Measurements from ENCODE around the gene DEPP1.

The DEPP1 gene

DNA sequence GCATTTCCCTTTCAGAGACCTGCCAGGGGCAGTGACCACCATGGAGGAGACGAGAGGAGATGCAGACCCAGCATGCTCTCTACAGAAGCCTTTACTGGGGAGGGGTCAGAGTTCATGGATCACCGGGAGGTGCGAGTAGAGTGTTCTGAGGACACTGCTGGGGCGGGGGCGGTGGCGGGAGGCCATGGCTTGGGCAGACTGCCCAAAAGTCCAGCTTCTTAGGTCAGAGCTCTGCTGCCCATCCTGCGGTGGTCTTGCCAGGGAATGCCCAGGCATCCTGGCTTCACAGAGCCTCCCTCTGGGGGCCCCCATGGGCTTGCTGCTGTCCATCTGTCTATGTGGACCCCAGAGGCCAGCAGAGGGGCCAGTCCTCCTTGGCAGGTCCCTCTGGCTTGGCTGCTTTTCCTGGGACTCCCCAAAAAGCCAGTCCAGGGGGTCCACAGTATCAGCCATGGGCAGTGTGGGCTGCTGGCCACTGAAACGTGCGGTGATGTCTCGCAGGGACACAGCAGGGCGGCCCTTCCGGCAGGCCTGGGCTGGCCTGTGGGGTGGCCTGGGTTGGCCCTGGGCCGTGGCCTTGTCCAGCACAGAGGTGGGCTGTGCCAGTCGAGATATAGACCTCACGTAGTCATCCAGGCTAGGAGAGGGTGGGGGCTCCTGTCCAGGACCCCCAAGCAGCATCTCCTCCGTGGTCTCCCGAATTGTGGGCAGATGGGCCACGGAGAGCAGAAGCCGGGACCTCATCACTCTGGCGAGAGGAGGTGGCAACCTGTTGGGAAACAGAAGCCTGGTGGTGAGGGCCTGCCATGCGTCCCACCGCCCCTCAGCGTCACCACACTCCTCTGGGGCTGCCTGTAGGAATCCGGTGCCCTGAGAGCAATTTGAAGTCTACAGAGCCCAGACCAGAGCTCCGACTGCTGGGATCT is 1.1 kb downstream of the DEPP1 start:
- DNase-seq, result no peak

DNA sequence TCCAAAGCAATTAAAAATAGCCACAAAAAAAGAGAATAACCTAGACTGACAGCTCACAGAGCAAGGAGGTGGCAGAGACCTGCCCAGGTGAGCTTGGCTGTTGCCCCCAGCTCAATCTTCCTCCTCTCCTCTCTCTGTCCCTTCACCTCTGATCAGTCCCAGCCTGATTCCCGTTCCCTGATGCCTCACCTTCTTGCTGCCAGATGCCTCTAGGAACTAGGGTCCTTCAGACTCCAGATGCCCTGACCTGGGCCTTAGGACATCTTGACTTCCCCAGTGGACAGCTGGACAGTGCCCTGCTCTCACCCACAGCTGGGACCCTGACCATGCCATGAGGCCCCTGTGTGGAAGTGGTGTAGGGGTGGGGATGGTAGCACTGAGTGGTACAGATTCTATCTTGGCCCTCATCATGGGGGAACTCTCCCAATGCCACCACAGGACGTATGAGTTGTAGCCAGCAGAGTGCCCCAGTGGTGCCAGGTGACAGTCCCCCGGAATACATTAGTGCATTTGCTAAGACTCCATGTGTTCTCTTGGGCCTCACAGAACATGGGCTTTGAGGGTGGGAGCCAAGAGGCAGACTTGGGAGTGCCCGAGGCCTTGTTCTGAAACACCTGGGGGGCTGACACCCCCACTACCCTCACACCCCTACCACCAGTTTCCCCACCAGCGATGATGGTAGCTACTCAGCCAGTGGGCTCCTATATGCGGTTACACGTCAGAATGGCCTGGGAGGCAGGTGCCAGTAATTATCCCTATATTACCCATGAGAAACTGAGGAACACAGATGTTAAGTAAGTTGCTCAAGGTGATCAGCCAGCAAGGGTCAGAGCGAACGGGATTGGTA is 2.0 kb downstream of the DEPP1 start:
- DNase-seq, result no peak

- peak in 1 of 2 experiments; percentile 39 for DNase-seq
Measured at GRCh38 chr10:44975431-44976331, 2.9 kb downstream of the DEPP1 start.

- DNase-seq, result peak in 1 of 2 experiments; percentile 4
Measured at GRCh38 chr10:44974628-44975430, 3.8 kb downstream of the DEPP1 start.

- DNase-seq, result no peak
Measured at GRCh38 chr10:44974082-44974627, 4.5 kb downstream of the DEPP1 start.

- DNase-seq, result peak in 1 of 2 experiments; percentile 20
Measured at GRCh38 chr10:44973323-44974081, 5.1 kb downstream of the DEPP1 start.

DNA sequence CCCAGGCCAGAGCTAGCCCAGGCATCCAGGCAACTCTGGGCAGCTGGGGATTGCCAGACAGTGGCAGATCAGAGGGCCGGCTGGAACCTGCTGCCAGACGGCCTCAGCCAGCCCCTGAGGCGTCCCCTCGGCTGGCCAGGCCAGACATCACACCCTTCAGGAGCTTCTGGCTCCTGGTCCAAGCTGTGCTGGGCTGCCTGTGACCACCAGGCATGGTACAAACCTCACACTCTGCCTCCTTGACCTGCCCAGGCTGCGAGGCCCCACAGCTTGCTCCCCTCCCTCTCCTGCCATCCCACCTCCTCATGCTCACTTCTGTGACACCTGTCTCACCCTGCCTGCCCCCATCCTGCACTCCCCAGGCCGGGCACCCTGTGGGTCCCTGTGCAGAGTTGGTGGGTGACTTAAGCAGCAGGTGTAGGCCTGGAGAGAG is 5.7 kb downstream of the DEPP1 start:
- DNase-seq, result no peak

- DNase-seq, result no peak
Measured at GRCh38 chr10:44971935-44972757, 6.5 kb downstream of the DEPP1 start.

GRCh38 chr10:44971434-44971833 is 7.2 kb downstream of the DEPP1 start:
- DNase-seq, result no peak

DNA sequence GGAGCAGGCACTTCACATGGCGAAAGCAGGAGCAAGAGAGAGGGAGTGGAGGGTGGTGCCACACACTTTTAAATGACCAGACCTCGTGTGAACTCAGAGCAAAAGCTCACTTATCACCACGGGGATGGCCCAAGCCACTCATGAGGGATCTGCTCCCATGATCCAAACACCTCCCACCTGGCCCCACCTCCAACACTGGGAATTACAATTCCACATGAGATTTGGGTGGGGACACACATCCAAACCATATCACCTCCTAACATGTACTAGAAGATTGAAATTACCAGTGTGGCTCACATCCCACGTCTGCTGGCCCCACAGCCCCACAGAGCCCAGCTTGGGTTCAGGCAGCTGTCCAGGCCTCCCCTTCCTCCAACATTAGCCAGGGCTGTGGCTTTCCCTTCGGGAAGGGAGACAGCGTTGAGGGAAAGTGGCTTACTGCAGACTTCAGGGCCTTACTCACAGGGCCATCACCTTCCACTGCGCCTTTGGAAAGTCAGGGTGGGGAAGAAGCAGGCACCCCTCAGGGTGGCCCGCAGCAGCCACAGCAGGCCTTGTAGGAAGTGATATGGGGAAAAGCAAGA is 7.7 kb downstream of the DEPP1 start:
- no peak for DNase-seq

GRCh38 chr10:44969854-44970253 is 8.8 kb downstream of the DEPP1 start:
- DNase-seq, result no peak

DNA sequence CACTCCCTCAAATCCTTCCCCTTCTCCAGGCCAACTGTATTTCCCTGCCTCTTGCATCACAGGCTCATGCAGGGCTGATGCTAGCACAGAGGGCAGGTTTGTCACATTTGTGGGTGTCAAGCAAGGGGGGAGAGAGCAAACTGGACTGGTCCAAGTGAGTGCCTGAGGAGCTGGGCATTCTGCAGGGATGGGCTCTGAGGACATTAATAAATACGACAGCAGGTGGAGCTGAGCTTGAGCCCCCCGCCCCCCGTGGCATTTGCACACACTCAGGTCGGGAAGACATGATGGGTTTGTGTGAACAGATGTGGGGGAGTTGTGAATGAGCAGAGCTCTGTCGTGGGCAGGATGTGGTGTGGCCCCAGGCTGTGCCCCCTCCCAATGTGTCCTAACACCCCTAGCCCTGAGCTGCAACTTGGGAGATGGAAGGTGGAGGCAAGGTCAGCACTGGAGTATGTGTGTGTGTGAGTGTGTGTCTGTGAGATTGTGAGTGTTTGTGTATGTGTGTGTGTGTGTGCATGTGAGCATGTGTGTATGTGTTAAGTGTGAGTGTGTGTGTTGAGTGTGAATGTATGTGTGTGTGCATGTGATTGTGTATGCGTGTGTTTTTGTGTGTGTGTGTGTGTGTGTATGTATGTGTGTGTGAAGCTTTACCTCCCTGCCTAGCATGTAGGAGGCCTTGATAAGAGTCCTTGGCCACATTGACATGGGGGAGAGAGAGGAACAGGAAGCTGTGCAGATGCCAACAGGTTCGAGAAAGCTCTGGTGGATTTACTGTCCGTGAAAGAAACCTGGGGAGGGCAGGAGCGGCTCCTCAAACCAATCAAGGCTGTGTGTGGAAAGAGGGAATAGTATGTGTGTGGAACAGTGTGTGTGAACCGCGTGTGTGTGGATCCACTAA is 9.9 kb downstream of the DEPP1 start:
- peak in 1 of 2 experiments; percentile 25 for DNase-seq

DNA sequence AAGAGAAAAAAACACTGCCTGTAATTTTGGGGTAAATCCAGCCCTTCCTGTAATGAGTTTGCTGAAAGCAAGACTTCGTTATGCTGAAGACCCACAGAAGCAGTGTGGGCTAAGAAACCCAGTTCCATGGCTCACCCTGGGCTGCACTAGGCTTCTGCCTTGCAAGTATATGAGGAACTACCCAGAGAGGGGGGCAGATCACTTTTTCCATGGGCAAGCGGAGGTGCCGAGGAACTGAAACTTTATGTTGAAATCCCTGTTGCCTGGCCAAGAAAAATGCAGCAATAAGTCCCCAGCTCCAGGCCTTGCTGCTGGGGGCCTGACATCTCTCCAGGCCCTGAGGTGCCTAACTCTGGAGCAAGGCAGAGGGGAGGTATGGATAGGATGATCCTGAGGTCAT is 10.5 kb downstream of the DEPP1 start:
- DNase-seq, result no peak

DNA sequence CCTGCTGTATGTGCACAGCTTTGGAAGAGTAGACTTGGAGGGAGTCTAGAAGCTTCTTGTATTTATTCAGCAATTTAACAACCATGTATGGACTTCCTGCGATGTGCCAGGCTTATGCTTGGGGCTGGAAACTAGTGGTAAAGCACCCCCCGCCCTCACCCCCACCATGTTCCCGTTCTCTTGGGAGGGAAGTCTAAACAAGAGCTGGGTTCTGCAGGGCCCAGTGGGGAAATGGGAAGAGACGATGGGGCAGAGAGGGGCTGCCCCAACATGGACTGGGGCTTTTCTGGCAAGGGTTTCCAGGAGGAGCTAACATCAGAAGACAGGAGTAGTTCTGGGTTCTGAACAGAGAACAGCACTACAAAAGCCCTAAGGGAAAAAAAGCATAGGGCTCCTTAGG is 11.0 kb downstream of the DEPP1 start:
- DNase-seq, result no peak

DNA sequence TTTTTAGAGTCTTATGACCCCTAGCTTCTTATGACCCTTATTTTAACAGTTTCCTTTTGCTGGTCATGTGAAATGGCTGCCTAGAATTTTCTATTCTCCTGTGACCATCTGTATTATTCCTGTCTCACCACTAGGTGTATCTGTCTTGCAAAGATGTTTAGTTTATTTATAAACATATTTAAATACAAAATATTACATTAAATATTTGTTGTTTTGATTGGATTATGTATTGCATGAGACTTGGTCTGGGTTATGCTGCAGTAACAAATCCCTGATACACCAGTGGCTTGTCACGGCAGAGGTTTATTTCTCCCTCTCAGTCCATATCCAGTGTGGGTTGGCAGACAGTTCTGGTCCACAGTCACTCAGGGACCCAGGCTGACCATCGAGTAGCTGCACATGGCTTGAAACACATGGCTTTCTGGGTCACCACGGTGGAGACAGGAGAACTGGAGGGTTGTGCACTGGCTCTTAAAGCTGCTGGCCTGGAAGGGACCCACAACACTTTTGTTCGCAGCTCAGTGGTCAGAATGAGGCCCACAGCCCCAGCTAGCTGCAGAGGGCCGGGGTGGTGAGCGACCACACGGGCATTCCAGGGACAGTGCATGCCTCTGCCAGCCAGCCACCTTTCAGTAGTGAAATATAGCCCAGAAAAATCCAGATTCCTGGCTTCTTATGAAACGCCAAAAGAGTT is 11.6 kb downstream of the DEPP1 start:
- no peak for DNase-seq

DNA sequence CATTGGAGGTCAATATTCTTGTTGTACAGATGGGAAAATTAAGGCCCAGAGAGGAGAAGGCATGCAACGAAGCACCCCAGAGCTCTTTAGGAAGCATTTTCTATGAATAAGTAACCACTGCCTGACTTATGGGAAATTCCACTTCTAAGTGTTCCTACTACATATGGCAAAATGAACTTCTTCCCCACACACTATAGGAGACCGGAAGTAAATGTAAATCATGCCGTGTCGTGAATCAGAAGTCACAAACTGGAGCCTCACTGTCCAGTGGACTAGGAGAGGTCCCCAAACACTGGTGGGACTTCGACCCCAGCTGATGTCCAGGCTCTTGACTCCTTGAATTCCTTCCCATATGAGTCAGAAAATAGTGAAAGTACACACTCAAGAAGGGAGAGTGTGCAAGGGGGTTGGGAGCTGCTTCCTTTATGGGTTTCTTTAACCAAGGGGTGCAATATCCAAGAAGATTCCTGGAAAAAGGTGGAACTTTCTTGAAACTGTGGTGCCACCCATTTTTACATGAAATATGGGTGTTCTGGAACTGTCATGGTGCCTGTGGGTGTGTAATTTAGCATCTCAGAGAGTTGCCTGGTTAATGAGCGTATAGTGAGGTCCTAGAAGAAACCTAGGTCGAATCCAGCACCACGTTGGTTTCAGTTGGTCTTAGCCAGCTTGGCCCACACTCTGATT is 12.3 kb downstream of the DEPP1 start:
- no peak for DNase-seq

DNA sequence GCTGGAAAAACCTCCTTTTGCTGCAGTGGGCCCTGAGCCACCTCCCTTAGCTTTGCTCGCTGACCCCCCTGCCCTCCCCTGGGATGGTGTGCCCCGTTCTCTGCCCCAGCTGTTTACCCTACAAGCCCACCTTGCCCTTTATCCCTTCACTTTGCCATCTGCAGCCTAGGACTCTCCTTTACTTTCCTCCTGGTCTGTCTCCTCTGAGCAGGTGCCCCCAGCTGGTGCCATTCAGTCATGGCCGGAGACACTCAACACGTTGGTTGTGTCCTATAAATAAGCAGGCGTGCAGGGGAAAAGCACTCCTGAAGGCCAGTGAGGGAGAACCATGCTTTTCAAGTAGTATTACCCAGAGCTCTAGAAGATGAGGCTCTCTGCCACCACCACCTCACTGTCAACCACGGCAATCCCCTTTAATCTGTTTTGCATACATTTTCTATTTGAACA is 12.9 kb downstream of the DEPP1 start:
- peak in 1 of 2 experiments; percentile 13 for DNase-seq
